HCT116 (cell line): ENCODE results near the gene PNPO. TPM values are rescaled to one million over a fixed set of nuclear protein-coding genes. Genes with fewer than 3 reads are reported as not detected.

Experiments
- ATAC-seq: fragments of 200-7000 bp; cut with Tn5 transposase; 2 replicates; pipeline ENCODE4 v1.9.1; 2020; ENCODE audit warnings: mild to moderate bottlenecking, moderate library complexity
- BruUV-seq: library from RNA; stranded (reverse); fragments of 400-500 nt; replicated peaks from 2 replicates; lab custom pipeline; 2021; lab: Mats Ljungman, UMichigan
- CTCF ChIA-PET: fragments of 300-600 bp; sonication (Branson Sonifier 250); formaldehyde crosslinking; loops from one replicate; lab custom pipeline; 2021; ENCODE audit warnings: antibody characterized with exemption; lab: Charles Lee
- POLR2A ChIA-PET: fragments of 300-600, 350-600 bp; sonication (Branson Sonifier 250); formaldehyde crosslinking; loops from one replicate; lab custom pipeline; 2021; ENCODE audit warnings: antibody characterized with exemption; lab: Charles Lee
- RAD21 ChIA-PET, 2 experiments: fragments of 300-600 bp; sonication (Branson Sonifier 250); formaldehyde crosslinking; loops; one replicate each; lab custom pipeline; 2023; ENCODE audit warnings: low total read pairs in 2 of 2; ENCODE audit not compliant: uncharacterized antibody in 2 of 2, unreplicated experiment in 2 of 2, low non-redundant PET in 1 of 2; lab: Charles Lee
- DNase-seq: peaks from one replicate; pipeline ENCODE4 v3.0.0-alpha.2; 2010; ENCODE audit warnings: low read depth, low spot score
- H2AFZ ChIP-seq: fragments of 200-600 bp; shearing (Covaris generic), sonication (generic); 2 replicates; pipeline ENCODE4 v1.6.1; 2017; ENCODE audit warnings: low read depth, mixed run types, mixed read lengths, antibody characterized with exemption, low read length; ENCODE audit not compliant: poor library complexity, severe bottlenecking
- H3K27ac ChIP-seq: 2 replicates; pipeline ENCODE4 v1.5.1; 2012; ENCODE audit warnings: low read depth, low read length
- H3K27me3 ChIP-seq: fragments of 200-600 bp; sonication (generic); 2 replicates; pipeline ENCODE4 v1.6.1; 2016; ENCODE audit warnings: mixed run types, low read length, mixed read lengths; ENCODE audit not compliant: insufficient read depth
- H3K36me3 ChIP-seq, 2 experiments: fragments of 200-500 bp in 1 of 2; fragments of 200-600 bp in 1 of 2; sonication (Bioruptor generic) in 1 of 2; sonication (generic) in 1 of 2; 2 replicates each; pipeline versions ENCODE4 v1.5.1 to v1.6.1; 2014 to 2016; ENCODE audit warnings: low read length in 2 of 2, inconsistent platforms in 1 of 2, mixed read lengths in 1 of 2, mixed run types in 1 of 2; ENCODE audit not compliant: insufficient read depth in 2 of 2, control insufficient read depth in 1 of 2
- H3K4me1 ChIP-seq, 2 experiments: fragments of 200-600 bp in 1 of 2; sonication (generic) in 1 of 2; 2 replicates each; pipeline versions ENCODE4 v1.5.1 to v1.6.1; 2012 to 2017; ENCODE audit warnings: low read length in 2 of 2, inconsistent platforms in 1 of 2, mild to moderate bottlenecking in 1 of 2, mixed read lengths in 1 of 2, mixed run types in 1 of 2, moderate library complexity in 1 of 2; ENCODE audit not compliant: insufficient read depth in 2 of 2, control insufficient read depth in 1 of 2
- H3K4me2 ChIP-seq: fragments of 200-600 bp; sonication (generic); 2 replicates; pipeline ENCODE4 v1.6.1; 2017; ENCODE audit warnings: mixed run types, low read length, mixed read lengths
- H3K4me3 ChIP-seq, 2 experiments: fragments of 200-600 bp in 1 of 2; sonication (generic) in 1 of 2; replicated peaks in 1 of 2; 2 replicates each; pipeline ENCODE4 v1.5.1; 2011 to 2016; ENCODE audit warnings: low read length in 2 of 2, control low read depth in 1 of 2, low read depth in 1 of 2, mild to moderate bottlenecking in 1 of 2, mixed read lengths in 1 of 2, mixed run types in 1 of 2
- H3K79me2 ChIP-seq: fragments of 200-600 bp; sonication (generic); 2 replicates; pipeline ENCODE4 v1.6.1; 2017; ENCODE audit warnings: mild to moderate bottlenecking, mixed run types, low read length, moderate library complexity, mixed read lengths; ENCODE audit not compliant: insufficient read depth
- H3K9ac ChIP-seq: fragments of 200-600 bp; sonication (generic); 2 replicates; pipeline ENCODE4 v1.6.1; 2016; ENCODE audit warnings: low read length, mixed read lengths
- H3K9me2 ChIP-seq: fragments of 200-600 bp; sonication (generic), shearing (Covaris generic); 2 replicates; pipeline ENCODE4 v1.6.1; 2017; ENCODE audit warnings: mixed run types, mild to moderate bottlenecking, moderate library complexity; ENCODE audit not compliant: insufficient read depth
- H3K9me3 ChIP-seq, 2 experiments: fragments of 200-500 bp in 1 of 2; fragments of 200-600 bp in 1 of 2; sonication (Bioruptor generic) in 1 of 2; sonication (generic) in 1 of 2; 2 replicates each; pipeline ENCODE4 v1.6.1; 2014 to 2017; ENCODE audit warnings: low read length in 2 of 2, mixed read lengths in 2 of 2, inconsistent platforms in 1 of 2, low read depth in 1 of 2, mild to moderate bottlenecking in 1 of 2, mixed run types in 1 of 2, moderate library complexity in 1 of 2; ENCODE audit not compliant: control insufficient read depth in 1 of 2, insufficient read depth in 1 of 2
- H4K20me1 ChIP-seq: fragments of 200-600 bp; sonication (generic), shearing (Covaris generic); 2 replicates; pipeline ENCODE4 v1.6.1; 2017; ENCODE audit warnings: mixed run types, mild to moderate bottlenecking, moderate library complexity; ENCODE audit not compliant: insufficient read depth
- CEBPB ChIP-seq: IDR thresholded peaks from 2 replicates; pipeline ENCODE4 v1.6.1; 2012; ENCODE audit warnings: low read depth
- CTCF ChIP-seq, 3 experiments: fragments of 200-600 bp in 1 of 3; sonication (generic) in 1 of 3; IDR thresholded peaks in 2 of 3; conservative IDR thresholded peaks in 1 of 3; 2 replicates each; pipeline ENCODE4 v1.5.1; 2012 to 2017; ENCODE audit warnings: low read depth in 2 of 3, low read length in 2 of 3, antibody characterized with exemption in 1 of 3, borderline replicate concordance in 1 of 3, control low read depth in 1 of 3, mild to moderate bottlenecking in 1 of 3, mixed read lengths in 1 of 3, mixed run types in 1 of 3, moderate library complexity in 1 of 3; ENCODE audit not compliant: insufficient read depth in 1 of 3
- ELF1 ChIP-seq: IDR thresholded peaks from 2 replicates; pipeline ENCODE4 v1.6.1; 2012; ENCODE audit warnings: low read depth, borderline replicate concordance
- EZH2 ChIP-seq: fragments of 200-600 bp; sonication (generic); IDR thresholded peaks from 2 replicates; pipeline ENCODE4 v1.6.1; 2017; ENCODE audit warnings: antibody characterized with exemption, mixed run types
- EZH2phosphoT487 ChIP-seq: fragments of 200-600 bp; IDR thresholded peaks from 2 replicates; pipeline ENCODE4 v1.6.1; 2018; ENCODE audit warnings: antibody characterized with exemption, borderline replicate concordance
- FOSL1 ChIP-seq: IDR thresholded peaks from 2 replicates; pipeline ENCODE4 v1.6.1; 2012; ENCODE audit warnings: low read depth
- JUND ChIP-seq: IDR thresholded peaks from 2 replicates; pipeline ENCODE4 v1.6.1; 2012
- POLR2A ChIP-seq: IDR thresholded peaks from 2 replicates; pipeline ENCODE4 v1.7.0; 2011; ENCODE audit warnings: borderline replicate concordance; ENCODE audit not compliant: insufficient read depth, insufficient read length; ENCODE audit errors: extremely low read depth
- RAD21 ChIP-seq: IDR thresholded peaks from 2 replicates; pipeline ENCODE4 v1.6.1; 2012; ENCODE audit warnings: low read depth, mild to moderate bottlenecking
- SIN3A ChIP-seq: IDR thresholded peaks from 2 replicates; pipeline ENCODE4 v1.6.1; 2012; ENCODE audit warnings: low read depth
- SRF ChIP-seq: IDR thresholded peaks from 2 replicates; pipeline ENCODE4 v1.6.1; 2012; ENCODE audit warnings: low read depth
- TCF7L2 ChIP-seq: IDR thresholded peaks from 2 replicates; pipeline ENCODE4 v1.7.0; 2011; ENCODE audit warnings: borderline replicate concordance, inconsistent platforms; ENCODE audit not compliant: insufficient read depth, insufficient read length; ENCODE audit errors: extremely low read depth
- YY1 ChIP-seq: IDR thresholded peaks from 2 replicates; pipeline ENCODE4 v1.6.1; 2011; ENCODE audit warnings: low read length, low read depth, moderate library complexity, mild to moderate bottlenecking; ENCODE audit not compliant: insufficient replicate concordance; ENCODE audit errors: extremely low read depth
- ZFX ChIP-seq: fragments of 450-650 bp; IDR thresholded peaks from 2 replicates; pipeline ENCODE4 v1.6.1; 2017
- ZNF274 ChIP-seq: fragments of 200-500 bp; sonication (Bioruptor generic); IDR thresholded peaks from 2 replicates; pipeline ENCODE4 v1.6.1; 2014; ENCODE audit warnings: mild to moderate bottlenecking, low read depth, low read length, inconsistent platforms
- intact Hi-C: fragments of 100-400 bp; cut with micrococcal nuclease; formaldehyde crosslinking; loops from 2 replicates; pipeline ENCODE4 v1.10.0; 2022
- total RNA-seq: library from RNA; stranded (reverse); gene quantifications from one replicate; pipeline ENCODE4 v1.2.1, GENCODE V29; 2021; ENCODE audit not compliant: unreplicated experiment
- TF ChIP-seq, protein P1 (sequence below): IDR thresholded peaks from 2 replicates; pipeline ENCODE4 v1.6.1; 2012; ENCODE audit warnings: low read depth
- TF ChIP-seq, protein P2 (sequence below): IDR thresholded peaks from 2 replicates; pipeline ENCODE4 v1.6.1; 2012
- TF ChIP-seq, protein P3 (sequence below): IDR thresholded peaks from 2 replicates; pipeline ENCODE4 v1.6.1; 2012

PNPO gene
- total RNA-seq, 1 experiment from 2014 or later = 74.9 TPM

DNA sequence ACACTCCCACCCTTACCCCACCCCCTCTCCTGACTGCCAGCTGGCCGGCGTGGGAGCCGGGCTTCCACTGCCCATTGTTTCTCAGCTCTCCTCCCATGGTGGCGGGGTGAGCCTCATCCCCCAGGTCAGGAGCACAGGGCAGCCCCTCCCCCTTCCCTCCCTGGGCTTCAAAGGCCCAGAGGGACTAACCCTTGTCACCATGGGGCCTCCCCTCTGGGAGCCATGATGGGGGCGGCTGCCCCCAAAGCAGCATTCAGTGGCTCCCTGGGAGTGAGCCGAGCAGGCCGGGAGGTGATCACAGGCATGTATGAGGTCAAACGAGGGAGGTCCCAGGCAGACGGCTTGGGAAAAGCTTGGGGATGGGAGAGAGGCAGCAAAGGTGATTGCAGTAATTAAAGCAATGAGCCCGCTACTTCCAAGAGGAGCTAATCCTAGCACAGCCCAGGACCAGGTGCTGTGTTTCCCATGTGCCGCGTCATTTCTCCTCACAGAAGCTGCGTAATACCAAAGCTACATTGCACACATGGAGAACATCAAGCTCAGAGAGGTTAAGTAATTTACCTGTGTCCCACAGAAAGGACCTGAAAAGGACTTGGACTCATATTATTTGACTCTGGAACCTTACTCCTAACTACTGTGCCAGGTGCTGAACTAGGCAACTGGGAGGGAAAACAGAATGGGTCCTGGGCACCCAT is 54.0 kb downstream of the PNPO start:
- Histone ChIP-seq H2AFZ (no peak overlapping the region), H3K4me1 (peaks cover 0 to 9% of the 10 kb centered on the region in 2 experiments; a peak in 2 of 4 replicates), H3K36me3 (no peaks in the 10 kb centered on the region), H3K9me2 (no peaks in the 10 kb centered on the region), H3K27ac (no peak overlapping the region), H3K4me2 (no peak overlapping the region), H3K9me3 (no peaks in the 10 kb centered on the region), H3K4me3 (no peak overlapping the region), H3K79me2 (no peaks in the 10 kb centered on the region), H3K27me3 (no peaks in the 10 kb centered on the region), H3K9ac (no peak overlapping the region), H4K20me1 (no peaks in the 10 kb centered on the region)
- BruUV-seq = no TSS peak
- intact Hi-C loops = no loop called here
- RAD21 ChIA-PET = no interaction called here
- DNase-seq (no peak), ATAC-seq (no peak)
- CTCF ChIA-PET = no interaction called here
- TF ChIP-seq POLR2A = no peak
- TF ChIP-seq FOSL1 = no peak
- no peak for TF ChIP-seq ELF1
- no peak for TF ChIP-seq SIN3A
- TF ChIP-seq SRF = no peak
- TF ChIP-seq ZNF274 = no peak
- TF ChIP-seq ZFX = no peak
- no peak for TF ChIP-seq RAD21
- TF ChIP-seq, protein P1, sequence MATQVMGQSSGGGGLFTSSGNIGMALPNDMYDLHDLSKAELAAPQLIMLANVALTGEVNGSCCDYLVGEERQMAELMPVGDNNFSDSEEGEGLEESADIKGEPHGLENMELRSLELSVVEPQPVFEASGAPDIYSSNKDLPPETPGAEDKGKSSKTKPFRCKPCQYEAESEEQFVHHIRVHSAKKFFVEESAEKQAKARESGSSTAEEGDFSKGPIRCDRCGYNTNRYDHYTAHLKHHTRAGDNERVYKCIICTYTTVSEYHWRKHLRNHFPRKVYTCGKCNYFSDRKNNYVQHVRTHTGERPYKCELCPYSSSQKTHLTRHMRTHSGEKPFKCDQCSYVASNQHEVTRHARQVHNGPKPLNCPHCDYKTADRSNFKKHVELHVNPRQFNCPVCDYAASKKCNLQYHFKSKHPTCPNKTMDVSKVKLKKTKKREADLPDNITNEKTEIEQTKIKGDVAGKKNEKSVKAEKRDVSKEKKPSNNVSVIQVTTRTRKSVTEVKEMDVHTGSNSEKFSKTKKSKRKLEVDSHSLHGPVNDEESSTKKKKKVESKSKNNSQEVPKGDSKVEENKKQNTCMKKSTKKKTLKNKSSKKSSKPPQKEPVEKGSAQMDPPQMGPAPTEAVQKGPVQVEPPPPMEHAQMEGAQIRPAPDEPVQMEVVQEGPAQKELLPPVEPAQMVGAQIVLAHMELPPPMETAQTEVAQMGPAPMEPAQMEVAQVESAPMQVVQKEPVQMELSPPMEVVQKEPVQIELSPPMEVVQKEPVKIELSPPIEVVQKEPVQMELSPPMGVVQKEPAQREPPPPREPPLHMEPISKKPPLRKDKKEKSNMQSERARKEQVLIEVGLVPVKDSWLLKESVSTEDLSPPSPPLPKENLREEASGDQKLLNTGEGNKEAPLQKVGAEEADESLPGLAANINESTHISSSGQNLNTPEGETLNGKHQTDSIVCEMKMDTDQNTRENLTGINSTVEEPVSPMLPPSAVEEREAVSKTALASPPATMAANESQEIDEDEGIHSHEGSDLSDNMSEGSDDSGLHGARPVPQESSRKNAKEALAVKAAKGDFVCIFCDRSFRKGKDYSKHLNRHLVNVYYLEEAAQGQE = no peak
- TF ChIP-seq YY1 = no peak
- TF ChIP-seq EZH2phosphoT487 = no peak
- TF ChIP-seq TCF7L2 = no peak
- no peak for TF ChIP-seq CEBPB
- no peak for TF ChIP-seq EZH2
- TF ChIP-seq, protein P2, sequence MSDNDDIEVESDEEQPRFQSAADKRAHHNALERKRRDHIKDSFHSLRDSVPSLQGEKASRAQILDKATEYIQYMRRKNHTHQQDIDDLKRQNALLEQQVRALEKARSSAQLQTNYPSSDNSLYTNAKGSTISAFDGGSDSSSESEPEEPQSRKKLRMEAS = no peak
- TF ChIP-seq JUND = no peak
- TF ChIP-seq, protein P3, sequence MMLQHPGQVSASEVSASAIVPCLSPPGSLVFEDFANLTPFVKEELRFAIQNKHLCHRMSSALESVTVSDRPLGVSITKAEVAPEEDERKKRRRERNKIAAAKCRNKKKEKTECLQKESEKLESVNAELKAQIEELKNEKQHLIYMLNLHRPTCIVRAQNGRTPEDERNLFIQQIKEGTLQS = no peak
- no peak for TF ChIP-seq CTCF (IDR thresholded peaks at IDR 0.05 in 2 of 3, conservative IDR thresholded peaks at IDR 0.05 in 1 of 3; ENCODE audit: borderline replicate concordance in 1 of 3, insufficient read depth in 1 of 3, low read depth in 2 of 3, low read length in 2 of 3)
- POLR2A ChIA-PET = no interaction called here
